ENCODE results near the gene HOXB5. TPM values are rescaled to one million over a fixed set of nuclear protein-coding genes. Genes with fewer than 3 reads are reported as not detected.

Gene HOXB5
- total RNA-seq, 1 donor from 2014 or later = 31.1 TPM

GRCh38 chr17:48613862-48614694, 20.5 kb upstream of the HOXB5 start:
- Mint-ChIP-seq H3K4me1 (peaks cover 63% of the 10 kb centered on the region), H3K36me3 (peaks cover 4% of the 10 kb centered on the region), H3K9me3 (no peaks in the 10 kb centered on the region), H3K4me3 (peak overlapping the region; percentile 91), H3K27me3 (ENCODE audit: low read depth) (peaks cover 21% of the 10 kb centered on the region), H3K27ac (peak overlapping the region; percentile 99)
- DNase-seq (ENCODE audit: low spot score in 2 of 2, unreplicated experiment in 2 of 2) = no peak
- TF ChIP-seq CTCF (IDR thresholded peaks at IDR 0.05; ENCODE audit: unreplicated experiment) = no peak

DNA sequence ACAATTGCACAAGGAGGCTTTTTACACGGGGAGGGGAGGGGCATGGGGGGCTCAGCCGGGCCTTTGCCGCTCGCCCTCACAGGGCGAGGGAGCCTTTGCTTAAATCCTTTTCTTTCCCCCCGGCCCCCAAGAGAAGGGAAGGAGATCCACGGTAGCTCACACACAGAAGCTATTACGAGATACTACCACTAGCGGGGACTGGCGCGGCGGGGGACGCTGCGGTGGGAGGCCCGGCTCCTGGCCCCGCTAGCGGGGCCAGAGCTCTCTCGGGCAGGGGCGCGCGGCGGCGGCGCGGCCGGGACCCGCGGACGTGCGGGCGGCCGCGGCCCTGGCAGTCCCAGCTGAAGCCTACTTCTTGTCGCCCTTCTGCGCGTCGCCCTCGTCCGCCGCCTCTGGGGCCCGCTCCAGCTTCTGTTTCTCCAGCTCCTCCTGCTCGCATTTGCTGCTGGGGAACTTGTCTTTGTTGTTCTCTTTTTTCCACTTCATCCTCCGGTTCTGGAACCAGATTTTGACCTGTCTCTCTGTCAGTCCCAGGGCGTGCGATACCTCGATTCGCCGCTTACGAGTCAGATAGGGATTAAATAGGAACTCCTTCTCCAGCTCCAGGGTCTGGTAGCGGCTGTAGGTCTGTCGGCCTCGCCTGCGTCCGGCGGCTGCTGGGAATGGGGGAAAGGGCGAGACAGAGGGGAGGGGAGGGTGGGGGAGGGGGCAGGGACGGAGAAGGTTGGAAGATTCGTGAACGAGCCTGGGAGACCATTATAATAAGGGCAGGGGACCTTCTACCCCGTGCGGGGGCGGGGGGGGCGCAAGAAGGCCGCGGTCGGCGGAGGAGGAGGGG, 19.5 kb upstream of the HOXB5 start:
- peak overlapping the region; percentile 100 for H3K27ac Mint-ChIP-seq
- DNase-seq (ENCODE audit: low spot score in 2 of 2, unreplicated experiment in 2 of 2) = peak in 1 of 2 experiments; percentile 59
- peaks cover 4% of the 10 kb centered on the region for H3K36me3 Mint-ChIP-seq
- H3K27me3 Mint-ChIP-seq (ENCODE audit: low read depth) = peaks cover 14% of the 10 kb centered on the region
- no peaks in the 10 kb centered on the region for H3K9me3 Mint-ChIP-seq
- peak; percentile 15 for TF ChIP-seq CTCF (IDR thresholded peaks at IDR 0.05; ENCODE audit: unreplicated experiment)
- peak overlapping the region; percentile 91 for H3K4me3 Mint-ChIP-seq
- peaks cover 61% of the 10 kb centered on the region for H3K4me1 Mint-ChIP-seq

DNA sequence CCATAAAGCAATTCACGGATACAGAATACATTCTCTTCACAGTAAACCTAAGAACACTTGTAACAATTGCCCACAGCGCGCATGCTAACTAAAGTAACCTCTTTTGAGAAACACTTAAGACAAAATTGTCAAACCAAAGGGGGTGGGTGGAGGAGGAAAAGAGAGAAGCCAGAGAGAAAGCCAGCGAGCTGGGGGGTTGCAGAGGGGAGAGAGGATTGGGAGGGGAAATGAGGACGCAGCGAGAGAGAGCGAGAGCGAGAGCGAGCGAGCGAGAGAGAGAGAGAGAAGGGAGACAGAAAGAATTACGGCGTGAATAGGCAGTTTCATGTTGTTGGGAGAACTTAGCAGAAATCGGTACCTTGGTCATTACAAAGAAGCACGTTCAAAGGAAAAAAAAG, 18.9 kb upstream of the HOXB5 start:
- peaks cover 59% of the 10 kb centered on the region for H3K4me1 Mint-ChIP-seq
- peak overlapping the region; percentile 100 for H3K27ac Mint-ChIP-seq
- no peaks in the 10 kb centered on the region for H3K9me3 Mint-ChIP-seq
- H3K4me3 Mint-ChIP-seq = peak overlapping the region; percentile 87
- H3K27me3 Mint-ChIP-seq (ENCODE audit: low read depth) = peaks cover 12% of the 10 kb centered on the region
- peak in 1 of 2 experiments; percentile 52 for DNase-seq (ENCODE audit: low spot score in 2 of 2, unreplicated experiment in 2 of 2)
- no peak for TF ChIP-seq CTCF (IDR thresholded peaks at IDR 0.05; ENCODE audit: unreplicated experiment)
- peaks cover 7% of the 10 kb centered on the region for H3K36me3 Mint-ChIP-seq

- peak overlapping the region; percentile 100 for H3K27ac Mint-ChIP-seq
- TF ChIP-seq CTCF (IDR thresholded peaks at IDR 0.05; ENCODE audit: unreplicated experiment) = no peak
- no peaks in the 10 kb centered on the region for H3K9me3 Mint-ChIP-seq
- peak in 1 of 2 experiments; percentile 75 for DNase-seq (ENCODE audit: low spot score in 2 of 2, unreplicated experiment in 2 of 2)
- H3K36me3 Mint-ChIP-seq = peaks cover 12% of the 10 kb centered on the region
- H3K27me3 Mint-ChIP-seq (ENCODE audit: low read depth) = peaks cover 7% of the 10 kb centered on the region
- peaks cover 59% of the 10 kb centered on the region for H3K4me1 Mint-ChIP-seq
- peak overlapping the region; percentile 87 for H3K4me3 Mint-ChIP-seq
These were observed 18.3 kb upstream of the HOXB5 start for GRCh38 chr17:48611681-48612455.

GRCh38 chr17:48611213-48611612, 17.6 kb upstream of the HOXB5 start:
- Mint-ChIP-seq H3K9me3 (no peaks in the 10 kb centered on the region), H3K4me3 (peak overlapping the region; percentile 87), H3K4me1 (peaks cover 61% of the 10 kb centered on the region), H3K36me3 (peaks cover 16% of the 10 kb centered on the region), H3K27ac (peak overlapping the region; percentile 100), H3K27me3 (ENCODE audit: low read depth) (peaks cover 3% of the 10 kb centered on the region)
- TF ChIP-seq CTCF (IDR thresholded peaks at IDR 0.05; ENCODE audit: unreplicated experiment) = no peak
- peak in 1 of 2 experiments; percentile 56 for DNase-seq (ENCODE audit: low spot score in 2 of 2, unreplicated experiment in 2 of 2)

Measured in mesothelial cell of epicardium (in vitro differentiated cells).